CD8-positive, alpha-beta memory T cell (primary cell): ENCODE measurements around the gene SLC22A2. TPM values are rescaled to one million over a fixed set of nuclear protein-coding genes. Genes with fewer than 3 reads are reported as not detected.

ENCODE experiments used
- CTCF ChIA-PET: fragments of 350-600 bp; sonication (Branson Sonifier 250); formaldehyde crosslinking; loops from one replicate; lab custom pipeline; 2021; ENCODE audit warnings: antibody characterized with exemption; lab: Charles Lee
- POLR2A ChIA-PET: fragments of 350-600 bp; sonication (Branson Sonifier 250); formaldehyde crosslinking; loops from one replicate; lab custom pipeline; 2021; ENCODE audit warnings: antibody characterized with exemption; lab: Charles Lee
- DNase-seq, 5 donors: peaks; one replicate each; pipeline versions ENCODE4 v3.0.0 to v3.0.0-alpha.2; 2020 to 2022; ENCODE audit warnings: mixed read lengths in 1 of 5
- H3K27ac ChIP-seq: one replicate; pipeline ENCODE4 v1.7.0; 2013; ENCODE audit warnings: low read depth, mild to moderate bottlenecking, low read length, moderate library complexity
- H3K27me3 ChIP-seq: 2 replicates; pipeline ENCODE4 v1.7.0; 2013; ENCODE audit warnings: low read length, mild to moderate bottlenecking; ENCODE audit not compliant: insufficient read depth, poor library complexity, severe bottlenecking
- H3K36me3 ChIP-seq: 2 replicates; pipeline ENCODE4 v1.7.0; 2013; ENCODE audit warnings: mild to moderate bottlenecking, low read length, moderate library complexity; ENCODE audit not compliant: insufficient read depth
- H3K4me1 ChIP-seq: 2 replicates; pipeline ENCODE4 v1.7.0; 2013; ENCODE audit warnings: mild to moderate bottlenecking, low read length, moderate library complexity; ENCODE audit not compliant: insufficient read depth
- H3K4me3 ChIP-seq: 2 replicates; pipeline ENCODE4 v1.7.0; 2013; ENCODE audit warnings: mild to moderate bottlenecking, low read length
- H3K9me3 ChIP-seq: 2 replicates; pipeline ENCODE4 v1.7.0; 2013; ENCODE audit warnings: mild to moderate bottlenecking, low read length
- H3K27ac Mint-ChIP-seq, 8 donors: one replicate each; pipeline ENCODE4 v1.8.0; 2020 to 2021; ENCODE audit warnings: mixed read lengths in 8 of 8, mild to moderate bottlenecking in 6 of 8, inconsistent platforms in 3 of 8, moderate library complexity in 3 of 8
- H3K27me3 Mint-ChIP-seq, 2 donors: one replicate each; pipeline ENCODE4 v1.8.0; 2020 to 2021; ENCODE audit warnings: mixed read lengths in 2 of 2, mild to moderate bottlenecking in 1 of 2, moderate library complexity in 1 of 2
- H3K36me3 Mint-ChIP-seq, 3 donors: one replicate each; pipeline ENCODE4 v1.8.0; 2020 to 2021; ENCODE audit warnings: mixed read lengths in 3 of 3, inconsistent platforms in 1 of 3, mild to moderate bottlenecking in 1 of 3
- H3K4me1 Mint-ChIP-seq, 3 donors: one replicate each; pipeline ENCODE4 v1.8.0; 2020 to 2021; ENCODE audit warnings: mixed read lengths in 3 of 3, inconsistent platforms in 1 of 3, mild to moderate bottlenecking in 1 of 3
- H3K4me3 Mint-ChIP-seq, 7 donors: one replicate each; pipeline ENCODE4 v1.8.0; 2020 to 2021; ENCODE audit warnings: mixed read lengths in 7 of 7, mild to moderate bottlenecking in 6 of 7, moderate library complexity in 4 of 7, inconsistent platforms in 2 of 7
- H3K9me3 Mint-ChIP-seq, 5 donors: one replicate each; pipeline ENCODE4 v1.8.0; 2020 to 2022; ENCODE audit warnings: mixed read lengths in 5 of 5, mild to moderate bottlenecking in 3 of 5, moderate library complexity in 2 of 5, inconsistent platforms in 1 of 5
- polyA plus RNA-seq: library from polyadenylated mRNA; unstranded; fragments of 300-500 nt; fragmentation: Illumina TruSeq; gene quantifications from one replicate; pipeline ENCODE4 v1.2.3, GENCODE V29; 2021
- total RNA-seq, 2 experiments: library from RNA; stranded (reverse); gene quantifications; one replicate each; pipeline ENCODE4 v1.2.3, GENCODE V29; 2021

SLC22A2 gene
- total and polyA plus RNA-seq, 3 experiments from 2014 or later: not detected

GRCh38 chr6:160198606-160199211 lies 59.9 kb downstream of the SLC22A2 start:
- DNase-seq: no peak
- no peaks in the 10 kb centered on the region for H3K27me3 ChIP-seq
- peaks cover 13 to 35% (median 27%) of the 10 kb centered on the region in 5 donors for H3K9me3 Mint-ChIP-seq
- H3K4me3 Mint-ChIP-seq: no peak overlapping the region
- no peaks in the 10 kb centered on the region for H3K4me1 ChIP-seq
- peaks cover 0 to 10% (median 0%) of the 10 kb centered on the region in 3 donors for H3K36me3 Mint-ChIP-seq
- no peaks in the 10 kb centered on the region for H3K9me3 ChIP-seq
- H3K36me3 ChIP-seq: no peaks in the 10 kb centered on the region
- H3K27me3 Mint-ChIP-seq: peaks cover 12 to 15% of the 10 kb centered on the region in 2 donors
- no peak overlapping the region for H3K4me3 ChIP-seq
- CTCF ChIA-PET: no interaction called here
- POLR2A ChIA-PET: no interaction called here
- H3K4me1 Mint-ChIP-seq: no peaks in the 10 kb centered on the region
- H3K27ac Mint-ChIP-seq: no peak overlapping the region
- no peak overlapping the region for H3K27ac ChIP-seq

GRCh38 chr6:160197662-160198061 lies 61.0 kb downstream of the SLC22A2 start:
- Histone ChIP-seq H3K9me3 (no peaks in the 10 kb centered on the region), H3K27ac (no peak overlapping the region), H3K4me3 (no peak overlapping the region), H3K4me1 (no peaks in the 10 kb centered on the region), H3K27me3 (no peaks in the 10 kb centered on the region), H3K36me3 (no peaks in the 10 kb centered on the region)
- Mint-ChIP-seq H3K27me3 (peaks cover 12 to 15% of the 10 kb centered on the region in 2 donors), H3K9me3 (peaks cover 22 to 45% (median 36%) of the 10 kb centered on the region in 5 donors), H3K36me3 (peaks cover 0 to 10% (median 0%) of the 10 kb centered on the region in 3 donors), H3K4me1 (no peaks in the 10 kb centered on the region), H3K27ac (no peak overlapping the region), H3K4me3 (no peak overlapping the region)
- ChIA-PET CTCF (no interaction called here), POLR2A (no interaction called here)
- no peak for DNase-seq

DNA sequence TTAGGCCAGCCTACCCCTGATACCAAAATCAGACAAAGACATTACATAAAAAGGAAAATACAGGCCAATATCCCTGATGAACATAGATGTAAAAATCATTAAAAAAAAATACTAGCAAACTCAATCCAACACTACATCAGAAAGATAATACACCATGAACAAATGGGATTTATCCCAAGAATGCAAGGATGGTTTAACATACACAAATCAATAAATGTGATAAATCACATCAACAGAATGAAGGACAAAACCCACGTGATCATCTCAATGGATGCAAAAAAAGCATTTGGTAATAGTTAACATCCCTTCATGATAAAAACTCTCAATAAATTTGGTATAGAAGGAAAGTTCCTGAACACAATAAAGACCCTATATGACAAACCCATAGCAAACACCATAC lies 63.8 kb downstream of the SLC22A2 start:
- H3K27me3 Mint-ChIP-seq: peaks cover 12 to 13% of the 10 kb centered on the region in 2 donors
- no peaks in the 10 kb centered on the region for H3K4me1 ChIP-seq
- H3K4me1 Mint-ChIP-seq: no peaks in the 10 kb centered on the region
- H3K27me3 ChIP-seq: no peaks in the 10 kb centered on the region
- no peak overlapping the region for H3K4me3 ChIP-seq
- no peak overlapping the region for H3K4me3 Mint-ChIP-seq
- H3K36me3 ChIP-seq: no peaks in the 10 kb centered on the region
- H3K27ac ChIP-seq: no peak overlapping the region
- ChIA-PET POLR2A (no interaction called here), CTCF (no interaction called here)
- peaks cover 0 to 10% (median 0%) of the 10 kb centered on the region in 3 donors for H3K36me3 Mint-ChIP-seq
- no peaks in the 10 kb centered on the region for H3K9me3 ChIP-seq
- no peak overlapping the region for H3K27ac Mint-ChIP-seq
- DNase-seq: no peak
- peaks cover 29 to 60% (median 48%) of the 10 kb centered on the region in 5 donors for H3K9me3 Mint-ChIP-seq

GRCh38 chr6:160192840-160193239 lies 65.8 kb downstream of the SLC22A2 start:
- Mint-ChIP-seq H3K4me1 (no peaks in the 10 kb centered on the region), H3K27me3 (peaks cover 12 to 15% of the 10 kb centered on the region in 2 donors), H3K9me3 (peaks cover 29 to 59% (median 48%) of the 10 kb centered on the region in 5 donors), H3K36me3 (peaks cover 0 to 10% (median 0%) of the 10 kb centered on the region in 3 donors), H3K4me3 (no peak overlapping the region), H3K27ac (no peak overlapping the region)
- no peak for DNase-seq
- Histone ChIP-seq H3K27me3 (no peaks in the 10 kb centered on the region), H3K36me3 (no peaks in the 10 kb centered on the region), H3K4me3 (no peak overlapping the region), H3K9me3 (no peaks in the 10 kb centered on the region), H3K4me1 (no peaks in the 10 kb centered on the region), H3K27ac (no peak overlapping the region)
- ChIA-PET POLR2A (no interaction called here), CTCF (no interaction called here)

GRCh38 chr6:160190973-160191372 lies 67.6 kb downstream of the SLC22A2 start:
- ChIA-PET CTCF (no interaction called here), POLR2A (no interaction called here)
- H3K9me3 Mint-ChIP-seq: peaks cover 29 to 56% (median 40%) of the 10 kb centered on the region in 5 donors
- no peak overlapping the region for H3K4me3 Mint-ChIP-seq
- no peak overlapping the region for H3K27ac ChIP-seq
- H3K36me3 ChIP-seq: no peaks in the 10 kb centered on the region
- H3K4me1 ChIP-seq: no peaks in the 10 kb centered on the region
- DNase-seq: no peak
- no peaks in the 10 kb centered on the region for H3K4me1 Mint-ChIP-seq
- no peak overlapping the region for H3K27ac Mint-ChIP-seq
- H3K4me3 ChIP-seq: no peak overlapping the region
- no peaks in the 10 kb centered on the region for H3K9me3 ChIP-seq
- H3K36me3 Mint-ChIP-seq: peaks cover 0 to 10% (median 0%) of the 10 kb centered on the region in 3 donors
- H3K27me3 ChIP-seq: no peaks in the 10 kb centered on the region
- peaks cover 6 to 12% of the 10 kb centered on the region in 2 donors for H3K27me3 Mint-ChIP-seq

GRCh38 chr6:160190081-160190480 lies 68.5 kb downstream of the SLC22A2 start:
- Histone ChIP-seq H3K36me3 (no peaks in the 10 kb centered on the region), H3K4me3 (no peak overlapping the region), H3K9me3 (no peaks in the 10 kb centered on the region), H3K27ac (no peak overlapping the region), H3K4me1 (no peaks in the 10 kb centered on the region), H3K27me3 (no peaks in the 10 kb centered on the region)
- H3K9me3 Mint-ChIP-seq: peaks cover 27 to 53% (median 36%) of the 10 kb centered on the region in 5 donors
- POLR2A ChIA-PET: no interaction called here
- H3K36me3 Mint-ChIP-seq: peaks cover 0 to 10% (median 0%) of the 10 kb centered on the region in 3 donors
- H3K4me1 Mint-ChIP-seq: no peaks in the 10 kb centered on the region
- DNase-seq: no peak
- CTCF ChIA-PET: no interaction called here
- H3K27me3 Mint-ChIP-seq: peaks cover 4 to 12% of the 10 kb centered on the region in 2 donors
- H3K4me3 Mint-ChIP-seq: no peak overlapping the region
- H3K27ac Mint-ChIP-seq: no peak overlapping the region

- ChIA-PET CTCF (no interaction called here), POLR2A (no interaction called here)
- Mint-ChIP-seq H3K4me3 (no peak overlapping the region), H3K36me3 (peaks cover 0 to 4% (median 0%) of the 10 kb centered on the region in 3 donors), H3K4me1 (no peaks in the 10 kb centered on the region), H3K27ac (no peak overlapping the region), H3K27me3 (peaks cover 9 to 18% of the 10 kb centered on the region in 2 donors), H3K9me3 (peaks cover 16 to 43% (median 26%) of the 10 kb centered on the region in 5 donors)
- Histone ChIP-seq H3K36me3 (no peaks in the 10 kb centered on the region), H3K9me3 (no peaks in the 10 kb centered on the region), H3K4me3 (no peak overlapping the region), H3K27me3 (no peaks in the 10 kb centered on the region), H3K4me1 (no peaks in the 10 kb centered on the region), H3K27ac (no peak overlapping the region)
- no peak for DNase-seq
Measured at GRCh38 chr6:160188773-160189172, 69.8 kb downstream of the SLC22A2 start.

- H3K4me1 Mint-ChIP-seq: no peaks in the 10 kb centered on the region
- DNase-seq: no peak
- H3K27me3 Mint-ChIP-seq: peaks cover 22 to 34% of the 10 kb centered on the region in 2 donors
- peaks cover 0 to 5% (median 3%) of the 10 kb centered on the region in 5 donors for H3K9me3 Mint-ChIP-seq
- Histone ChIP-seq H3K4me1 (no peaks in the 10 kb centered on the region), H3K27ac (no peak overlapping the region), H3K36me3 (no peaks in the 10 kb centered on the region), H3K27me3 (no peaks in the 10 kb centered on the region), H3K4me3 (no peak overlapping the region), H3K9me3 (no peaks in the 10 kb centered on the region)
- POLR2A ChIA-PET: no interaction called here
- no peak overlapping the region for H3K4me3 Mint-ChIP-seq
- CTCF ChIA-PET: no interaction called here
- no peak overlapping the region for H3K27ac Mint-ChIP-seq
- peaks cover 0 to 4% (median 0%) of the 10 kb centered on the region in 3 donors for H3K36me3 Mint-ChIP-seq
Measured at GRCh38 chr6:160180706-160181105, 77.9 kb downstream of the SLC22A2 start.
